Vagina (tissue), 2 donors: Measurements from ENCODE around the gene S100A10. TPM values are rescaled to one million over a fixed set of nuclear protein-coding genes. Genes with fewer than 3 reads are reported as not detected.

ENCODE experiments used
- DNase-seq, 2 donors: peaks; one replicate each; pipeline ENCODE4 v3.0.0-alpha.2; 2017; ENCODE audit errors: extremely low spot score in 2 of 2
- H3K27ac ChIP-seq: fragments of 200-600 bp; sonication (generic); one replicate; pipeline ENCODE4 v1.5.1; 2019
- H3K27me3 ChIP-seq: fragments of 200-600 bp; sonication (generic); one replicate; pipeline ENCODE4 v1.5.1; 2019
- H3K36me3 ChIP-seq, 2 donors: fragments of 200-600 bp; sonication (generic); one replicate each; pipeline ENCODE4 v1.5.1; 2017 to 2019
- H3K4me1 ChIP-seq: fragments of 200-600 bp; sonication (generic); one replicate; pipeline ENCODE4 v1.5.1; 2019
- H3K4me3 ChIP-seq, 2 donors: fragments of 200-600 bp; sonication (generic); 1 replicate in 1 of 2; 2 replicates in 1 of 2; pipeline ENCODE4 v1.5.1; 2016 to 2019
- H3K9me3 ChIP-seq: fragments of 200-600 bp; sonication (generic); one replicate; pipeline ENCODE4 v1.5.1; 2019
- CTCF ChIP-seq, 3 experiments: fragments of 450-650 bp in 2 of 3; fragments of 200-600 bp in 1 of 3; sonication (generic) in 1 of 3; IDR thresholded peaks; one replicate each; pipeline ENCODE4 v1.5.1; 2017 to 2019; ENCODE audit warnings: antibody characterized with exemption in 3 of 3, mild to moderate bottlenecking in 2 of 3, moderate library complexity in 2 of 3
- POLR2A ChIP-seq, 2 donors: fragments of 450-650 bp; IDR thresholded peaks; one replicate each; pipeline ENCODE4 v1.6.1; 2017; ENCODE audit warnings: antibody characterized with exemption in 2 of 2, mild to moderate bottlenecking in 2 of 2, moderate library complexity in 2 of 2
- POLR2AphosphoS5 ChIP-seq, 2 donors: sonication (generic); formaldehyde crosslinking; IDR thresholded peaks; one replicate each; pipeline ENCODE4 v1.9.0; 2017; ENCODE audit warnings: antibody characterized with exemption in 2 of 2, mild to moderate bottlenecking in 2 of 2, low read depth in 1 of 2; ENCODE audit not compliant: insufficient read depth in 1 of 2
- intact Hi-C: fragments of 100-400 bp; cut with DNase I; formaldehyde crosslinking; loops from one replicate; pipeline ENCODE4 v1.15.1; 2023
- total RNA-seq: library from RNA; depleted of rRNA; stranded (reverse); fragments of >200 nt; gene quantifications from one replicate; pipeline ENCODE4 v1.2.3, GENCODE V29; 2016

Gene S100A10
- 176 TPM for total RNA-seq

GRCh38 chr1:151993734-151994496 is at the start of gene S100A10:
TSS of gene S100A10 (minus strand) at chr1:151993859. CDS start at chr1:151986230, 7,629 bp downstream.
- no peak for DNase-seq
- peak in 1 of 2 donors; percentile 53 for TF ChIP-seq POLR2AphosphoS5 (IDR thresholded peaks at IDR 0.05; ENCODE audit: insufficient read depth in 1 of 2, low read depth in 1 of 2)
- TF ChIP-seq CTCF (IDR thresholded peaks at IDR 0.05): no peak
- peak in 1 of 2 donors; percentile 84 for TF ChIP-seq POLR2A (IDR thresholded peaks at IDR 0.05)
- peaks cover 54% of the 10 kb centered on the region for H3K4me1 ChIP-seq

GRCh38 chr1:152042030-152042429 is 48.4 kb upstream of the S100A10 start:
- intact Hi-C loops: no loop called here
- H3K4me1 ChIP-seq: peaks cover 5% of the 10 kb centered on the region
- H3K27ac ChIP-seq: no peak overlapping the region
- no peak for DNase-seq
- no peaks in the 10 kb centered on the region for H3K9me3 ChIP-seq
- no peaks in the 10 kb centered on the region for H3K36me3 ChIP-seq
- H3K4me3 ChIP-seq: no peak overlapping the region
- no peak for TF ChIP-seq CTCF (IDR thresholded peaks at IDR 0.05)
- no peak for TF ChIP-seq POLR2AphosphoS5 (IDR thresholded peaks at IDR 0.05; ENCODE audit: insufficient read depth in 1 of 2, low read depth in 1 of 2)
- TF ChIP-seq POLR2A (IDR thresholded peaks at IDR 0.05): no peak
- no peaks in the 10 kb centered on the region for H3K27me3 ChIP-seq

More at GRCh38 chr1:151993734-151994496, at the start of gene S100A10:
- intact Hi-C loops: no loop called here
- H3K27me3 ChIP-seq: no peaks in the 10 kb centered on the region
- H3K27ac ChIP-seq: peak within 1 kb of the TSS; percentile 97
- H3K4me3 ChIP-seq: peak within 1 kb of the TSS; percentile 83 to 98
- no peaks in the 10 kb centered on the region for H3K9me3 ChIP-seq
- no peaks in the 10 kb centered on the region for H3K36me3 ChIP-seq

- Histone ChIP-seq H3K4me3 (no peak overlapping the region), H3K4me1 (peaks cover 7% of the 10 kb centered on the region), H3K9me3 (no peaks in the 10 kb centered on the region), H3K27ac (no peak overlapping the region), H3K36me3 (no peaks in the 10 kb centered on the region), H3K27me3 (no peaks in the 10 kb centered on the region)
- DNase-seq: no peak
- intact Hi-C loops: no loop called here
- no peak for TF ChIP-seq POLR2A (IDR thresholded peaks at IDR 0.05)
These were observed 46.2 kb upstream of the S100A10 start for GRCh38 chr1:152039886-152040285.

GRCh38 chr1:152039461-152039860 is 45.8 kb upstream of the S100A10 start:
- H3K9me3 ChIP-seq: no peaks in the 10 kb centered on the region
- peaks cover 11% of the 10 kb centered on the region for H3K4me1 ChIP-seq
- no peak overlapping the region for H3K4me3 ChIP-seq
- no peaks in the 10 kb centered on the region for H3K27me3 ChIP-seq
- H3K27ac ChIP-seq: no peak overlapping the region
- no peak for TF ChIP-seq POLR2AphosphoS5 (IDR thresholded peaks at IDR 0.05; ENCODE audit: insufficient read depth in 1 of 2, low read depth in 1 of 2)
- TF ChIP-seq CTCF (IDR thresholded peaks at IDR 0.05): no peak
- TF ChIP-seq POLR2A (IDR thresholded peaks at IDR 0.05): no peak
- no peaks in the 10 kb centered on the region for H3K36me3 ChIP-seq
- DNase-seq: no peak
- intact Hi-C loops: no loop called here

GRCh38 chr1:152038871-152039270 is 45.2 kb upstream of the S100A10 start:
- Histone ChIP-seq H3K4me1 (peaks cover 17% of the 10 kb centered on the region), H3K27ac (no peak overlapping the region)
- DNase-seq: no peak

More at GRCh38 chr1:152038871-152039270, 45.2 kb upstream of the S100A10 start:
- intact Hi-C loops: no loop called here
- Histone ChIP-seq H3K4me3 (no peak overlapping the region), H3K36me3 (peaks cover 0 to under 1% of the 10 kb centered on the region in 2 donors), H3K9me3 (no peaks in the 10 kb centered on the region), H3K27me3 (no peaks in the 10 kb centered on the region)
- TF ChIP-seq POLR2AphosphoS5 (IDR thresholded peaks at IDR 0.05; ENCODE audit: insufficient read depth in 1 of 2, low read depth in 1 of 2) (no peak), POLR2A (IDR thresholded peaks at IDR 0.05) (no peak), CTCF (IDR thresholded peaks at IDR 0.05) (no peak)
